ENCODE data around the gene ERBIN. TPM values are rescaled to one million over a fixed set of nuclear protein-coding genes. Genes with fewer than 3 reads are reported as not detected.

The ERBIN gene
- total and polyA plus RNA-seq, 2 experiments from 2014 or later = 15.6 to 26.4 TPM

- TF ChIP-seq NANOG (IDR thresholded peaks at IDR 0.05; ENCODE audit: borderline replicate concordance) (no peak), EZH2phosphoT487 (IDR thresholded peaks at IDR 0.05; ENCODE audit: unreplicated experiment) (no peak), ETS1 (IDR thresholded peaks at IDR 0.05) (no peak)
Measured at GRCh38 chr5:65926276-65926783, at the start of gene ERBIN (continued).

- Histone ChIP-seq H3K4me3 (no peak overlapping the region), H3K79me2 (replicated peaks; ENCODE audit: insufficient read depth) (no peaks in the 10 kb centered on the region), H4K20me1 (replicated peaks; ENCODE audit: insufficient read depth) (no peaks in the 10 kb centered on the region), H3K27ac (ENCODE audit: low read depth) (no peak overlapping the region), H3K27me3 (ENCODE audit: insufficient read depth) (no peaks in the 10 kb centered on the region), H3K4me1 (ENCODE audit: insufficient read depth) (no peaks in the 10 kb centered on the region), H2AFZ (no peak overlapping the region), H3F3A (replicated peaks; ENCODE audit: low read depth) (no peaks in the 10 kb centered on the region), H3K36me3 (ENCODE audit: insufficient read depth) (no peaks in the 10 kb centered on the region), H3K9me2 (ENCODE audit: insufficient read depth) (no peaks in the 10 kb centered on the region), H3K4me2 (no peak overlapping the region)
- no peak for ATAC-seq
- H3K4me1 Mint-ChIP-seq = no peaks in the 10 kb centered on the region
- H3K9me3 Mint-ChIP-seq = no peaks in the 10 kb centered on the region
- no peak overlapping the region for H3K4me3 Mint-ChIP-seq
- no peaks in the 10 kb centered on the region for H3K27me3 Mint-ChIP-seq (ENCODE audit: insufficient read depth, low read depth, poor library complexity)
- H3K36me3 Mint-ChIP-seq (ENCODE audit: low read depth) = no peaks in the 10 kb centered on the region
- H3K27ac Mint-ChIP-seq = no peak overlapping the region
- DNase-seq (ENCODE audit: low spot score) = no peak
- no peak for TF ChIP-seq ZNF114 (CRISPR knock-in tag; IDR thresholded peaks at IDR 0.05)
- no peak for TF ChIP-seq STAT1 (IDR thresholded peaks at IDR 0.05; ENCODE audit: unreplicated experiment)
- TF ChIP-seq REST (IDR thresholded peaks at IDR 0.05; ENCODE audit: unreplicated experiment) = no peak
- TF ChIP-seq NANOG (IDR thresholded peaks at IDR 0.05; ENCODE audit: borderline replicate concordance) = no peak
- TF ChIP-seq EZH2phosphoT487 (IDR thresholded peaks at IDR 0.05; ENCODE audit: unreplicated experiment) = no peak
- TF ChIP-seq POLR2AphosphoS5 (IDR thresholded peaks at IDR 0.05; ENCODE audit: low read depth) = no peak
- no peak for TF ChIP-seq ZNF331 (CRISPR knock-in tag; IDR thresholded peaks at IDR 0.05; ENCODE audit: low read depth)
- TF ChIP-seq, protein P1, sequence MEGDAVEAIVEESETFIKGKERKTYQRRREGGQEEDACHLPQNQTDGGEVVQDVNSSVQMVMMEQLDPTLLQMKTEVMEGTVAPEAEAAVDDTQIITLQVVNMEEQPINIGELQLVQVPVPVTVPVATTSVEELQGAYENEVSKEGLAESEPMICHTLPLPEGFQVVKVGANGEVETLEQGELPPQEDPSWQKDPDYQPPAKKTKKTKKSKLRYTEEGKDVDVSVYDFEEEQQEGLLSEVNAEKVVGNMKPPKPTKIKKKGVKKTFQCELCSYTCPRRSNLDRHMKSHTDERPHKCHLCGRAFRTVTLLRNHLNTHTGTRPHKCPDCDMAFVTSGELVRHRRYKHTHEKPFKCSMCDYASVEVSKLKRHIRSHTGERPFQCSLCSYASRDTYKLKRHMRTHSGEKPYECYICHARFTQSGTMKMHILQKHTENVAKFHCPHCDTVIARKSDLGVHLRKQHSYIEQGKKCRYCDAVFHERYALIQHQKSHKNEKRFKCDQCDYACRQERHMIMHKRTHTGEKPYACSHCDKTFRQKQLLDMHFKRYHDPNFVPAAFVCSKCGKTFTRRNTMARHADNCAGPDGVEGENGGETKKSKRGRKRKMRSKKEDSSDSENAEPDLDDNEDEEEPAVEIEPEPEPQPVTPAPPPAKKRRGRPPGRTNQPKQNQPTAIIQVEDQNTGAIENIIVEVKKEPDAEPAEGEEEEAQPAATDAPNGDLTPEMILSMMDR (conservative IDR thresholded peaks at IDR 0.05; ENCODE audit: low read depth in 2 of 2) = no peak
- TF ChIP-seq EZH2 (IDR thresholded peaks at IDR 0.05; ENCODE audit: low read depth, unreplicated experiment) = no peak
- no peak for TF ChIP-seq JUNB (IDR thresholded peaks at IDR 0.05; ENCODE audit: unreplicated experiment)
- no peak for TF ChIP-seq CREB1 (CRISPR knock-in tag; IDR thresholded peaks at IDR 0.05; ENCODE audit: low read depth)
- TF ChIP-seq, protein P2, sequence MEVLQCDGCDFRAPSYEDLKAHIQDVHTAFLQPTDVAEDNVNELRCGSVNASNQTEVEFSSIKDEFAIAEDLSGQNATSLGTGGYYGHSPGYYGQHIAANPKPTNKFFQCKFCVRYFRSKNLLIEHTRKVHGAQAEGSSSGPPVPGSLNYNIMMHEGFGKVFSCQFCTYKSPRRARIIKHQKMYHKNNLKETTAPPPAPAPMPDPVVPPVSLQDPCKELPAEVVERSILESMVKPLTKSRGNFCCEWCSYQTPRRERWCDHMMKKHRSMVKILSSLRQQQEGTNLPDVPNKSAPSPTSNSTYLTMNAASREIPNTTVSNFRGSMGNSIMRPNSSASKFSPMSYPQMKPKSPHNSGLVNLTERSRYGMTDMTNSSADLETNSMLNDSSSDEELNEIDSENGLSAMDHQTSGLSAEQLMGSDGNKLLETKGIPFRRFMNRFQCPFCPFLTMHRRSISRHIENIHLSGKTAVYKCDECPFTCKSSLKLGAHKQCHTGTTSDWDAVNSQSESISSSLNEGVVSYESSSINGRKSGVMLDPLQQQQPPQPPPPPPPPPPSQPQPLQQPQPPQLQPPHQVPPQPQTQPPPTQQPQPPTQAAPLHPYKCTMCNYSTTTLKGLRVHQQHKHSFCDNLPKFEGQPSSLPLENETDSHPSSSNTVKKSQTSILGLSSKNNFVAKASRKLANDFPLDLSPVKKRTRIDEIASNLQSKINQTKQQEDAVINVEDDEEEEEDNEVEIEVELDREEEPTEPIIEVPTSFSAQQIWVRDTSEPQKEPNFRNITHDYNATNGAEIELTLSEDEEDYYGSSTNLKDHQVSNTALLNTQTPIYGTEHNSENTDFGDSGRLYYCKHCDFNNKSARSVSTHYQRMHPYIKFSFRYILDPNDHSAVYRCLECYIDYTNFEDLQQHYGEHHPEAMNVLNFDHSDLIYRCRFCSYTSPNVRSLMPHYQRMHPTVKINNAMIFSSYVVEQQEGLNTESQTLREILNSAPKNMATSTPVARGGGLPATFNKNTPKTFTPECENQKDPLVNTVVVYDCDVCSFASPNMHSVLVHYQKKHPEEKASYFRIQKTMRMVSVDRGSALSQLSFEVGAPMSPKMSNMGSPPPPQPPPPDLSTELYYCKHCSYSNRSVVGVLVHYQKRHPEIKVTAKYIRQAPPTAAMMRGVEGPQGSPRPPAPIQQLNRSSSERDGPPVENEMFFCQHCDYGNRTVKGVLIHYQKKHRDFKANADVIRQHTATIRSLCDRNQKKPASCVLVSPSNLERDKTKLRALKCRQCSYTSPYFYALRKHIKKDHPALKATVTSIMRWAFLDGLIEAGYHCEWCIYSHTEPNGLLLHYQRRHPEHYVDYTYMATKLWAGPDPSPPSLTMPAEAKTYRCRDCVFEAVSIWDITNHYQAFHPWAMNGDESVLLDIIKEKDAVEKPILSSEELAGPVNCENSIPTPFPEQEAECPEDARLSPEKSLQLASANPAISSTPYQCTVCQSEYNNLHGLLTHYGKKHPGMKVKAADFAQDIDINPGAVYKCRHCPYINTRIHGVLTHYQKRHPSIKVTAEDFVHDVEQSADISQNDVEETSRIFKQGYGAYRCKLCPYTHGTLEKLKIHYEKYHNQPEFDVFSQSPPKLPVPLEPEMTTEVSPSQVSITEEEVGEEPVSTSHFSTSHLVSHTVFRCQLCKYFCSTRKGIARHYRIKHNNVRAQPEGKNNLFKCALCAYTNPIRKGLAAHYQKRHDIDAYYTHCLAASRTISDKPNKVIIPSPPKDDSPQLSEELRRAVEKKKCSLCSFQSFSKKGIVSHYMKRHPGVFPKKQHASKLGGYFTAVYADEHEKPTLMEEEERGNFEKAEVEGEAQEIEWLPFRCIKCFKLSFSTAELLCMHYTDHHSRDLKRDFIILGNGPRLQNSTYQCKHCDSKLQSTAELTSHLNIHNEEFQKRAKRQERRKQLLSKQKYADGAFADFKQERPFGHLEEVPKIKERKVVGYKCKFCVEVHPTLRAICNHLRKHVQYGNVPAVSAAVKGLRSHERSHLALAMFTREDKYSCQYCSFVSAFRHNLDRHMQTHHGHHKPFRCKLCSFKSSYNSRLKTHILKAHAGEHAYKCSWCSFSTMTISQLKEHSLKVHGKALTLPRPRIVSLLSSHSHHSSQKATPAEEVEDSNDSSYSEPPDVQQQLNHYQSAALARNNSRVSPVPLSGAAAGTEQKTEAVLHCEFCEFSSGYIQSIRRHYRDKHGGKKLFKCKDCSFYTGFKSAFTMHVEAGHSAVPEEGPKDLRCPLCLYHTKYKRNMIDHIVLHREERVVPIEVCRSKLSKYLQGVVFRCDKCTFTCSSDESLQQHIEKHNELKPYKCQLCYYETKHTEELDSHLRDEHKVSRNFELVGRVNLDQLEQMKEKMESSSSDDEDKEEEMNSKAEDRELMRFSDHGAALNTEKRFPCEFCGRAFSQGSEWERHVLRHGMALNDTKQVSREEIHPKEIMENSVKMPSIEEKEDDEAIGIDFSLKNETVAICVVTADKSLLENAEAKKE (CRISPR knock-in tag; IDR thresholded peaks at IDR 0.05) = no peak
Measured at GRCh38 chr5:65876970-65877369, 49.4 kb upstream of the ERBIN start.
